GM06990 (cell line): ENCODE measurements around the gene RNF150.

Source experiments
- DNase-seq: peaks from one replicate; pipeline ENCODE4 v3.0.0-alpha.2; 2011; ENCODE audit not compliant: insufficient read length; ENCODE audit errors: extremely low read depth
- H3K27me3 ChIP-seq: replicated peaks from 2 replicates; pipeline ENCODE4 v1.6.0; 2011; ENCODE audit warnings: low read length; ENCODE audit not compliant: control insufficient read depth, insufficient read depth
- H3K36me3 ChIP-seq: 2 replicates; pipeline ENCODE4 v1.5.1; 2011; ENCODE audit warnings: low read length; ENCODE audit not compliant: control insufficient read depth, insufficient read depth
- H3K4me3 ChIP-seq: replicated peaks from 2 replicates; pipeline ENCODE4 v1.5.1; 2011; ENCODE audit warnings: low read depth, mild to moderate bottlenecking, control low read depth, low read length
- TF ChIP-seq, protein P1 (sequence below): IDR thresholded peaks from 2 replicates; pipeline ENCODE4 v1.5.1; 2011; ENCODE audit warnings: low read length, control low read depth, mild to moderate bottlenecking, inconsistent platforms; ENCODE audit not compliant: insufficient read depth, poor library complexity, severe bottlenecking

RNF150 gene

DNA sequence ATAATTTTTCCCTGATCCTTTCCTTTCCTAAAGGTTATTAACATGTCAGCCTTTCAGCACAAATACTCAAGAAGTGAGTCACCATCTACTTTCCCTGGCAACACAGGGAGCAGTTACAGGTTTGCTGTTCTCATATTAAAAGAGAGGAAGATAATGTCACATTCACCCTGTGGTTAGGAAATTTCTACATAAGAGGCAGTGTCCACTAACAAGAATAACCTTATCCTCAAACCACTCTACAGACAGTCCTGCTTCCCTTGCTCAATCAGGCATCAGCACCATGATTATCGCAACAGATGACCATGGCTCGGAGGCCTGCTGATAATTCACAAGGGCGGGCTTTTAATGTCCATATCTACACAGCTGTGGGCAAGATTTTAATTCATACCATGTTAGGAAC is 30.9 kb downstream of the RNF150 start:
- H3K27me3 ChIP-seq: no peaks in the 10 kb centered on the region
- no peaks in the 10 kb centered on the region for H3K36me3 ChIP-seq
- DNase-seq: no peak
- no peak overlapping the region for H3K4me3 ChIP-seq
- TF ChIP-seq, protein P1, sequence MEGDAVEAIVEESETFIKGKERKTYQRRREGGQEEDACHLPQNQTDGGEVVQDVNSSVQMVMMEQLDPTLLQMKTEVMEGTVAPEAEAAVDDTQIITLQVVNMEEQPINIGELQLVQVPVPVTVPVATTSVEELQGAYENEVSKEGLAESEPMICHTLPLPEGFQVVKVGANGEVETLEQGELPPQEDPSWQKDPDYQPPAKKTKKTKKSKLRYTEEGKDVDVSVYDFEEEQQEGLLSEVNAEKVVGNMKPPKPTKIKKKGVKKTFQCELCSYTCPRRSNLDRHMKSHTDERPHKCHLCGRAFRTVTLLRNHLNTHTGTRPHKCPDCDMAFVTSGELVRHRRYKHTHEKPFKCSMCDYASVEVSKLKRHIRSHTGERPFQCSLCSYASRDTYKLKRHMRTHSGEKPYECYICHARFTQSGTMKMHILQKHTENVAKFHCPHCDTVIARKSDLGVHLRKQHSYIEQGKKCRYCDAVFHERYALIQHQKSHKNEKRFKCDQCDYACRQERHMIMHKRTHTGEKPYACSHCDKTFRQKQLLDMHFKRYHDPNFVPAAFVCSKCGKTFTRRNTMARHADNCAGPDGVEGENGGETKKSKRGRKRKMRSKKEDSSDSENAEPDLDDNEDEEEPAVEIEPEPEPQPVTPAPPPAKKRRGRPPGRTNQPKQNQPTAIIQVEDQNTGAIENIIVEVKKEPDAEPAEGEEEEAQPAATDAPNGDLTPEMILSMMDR: no peak

DNA sequence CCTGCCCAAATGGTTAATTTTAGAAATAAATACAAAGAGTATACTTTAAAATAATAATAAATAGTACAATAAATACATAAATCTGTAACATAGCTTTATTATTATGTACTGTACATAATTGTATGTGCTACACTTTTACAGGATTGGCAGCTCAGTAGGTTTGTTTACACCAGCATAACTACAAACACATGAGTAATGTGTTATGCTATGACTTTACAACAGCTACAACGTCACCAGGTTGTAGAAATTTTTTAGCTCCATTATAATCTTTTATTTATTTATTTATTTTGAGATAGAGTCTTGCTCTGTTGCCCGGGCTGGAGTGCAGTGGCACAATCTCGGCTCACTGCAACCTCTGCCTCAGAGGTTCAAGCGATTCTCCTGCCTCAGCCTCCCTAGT is 31.8 kb downstream of the RNF150 start:
- H3K36me3 ChIP-seq: no peaks in the 10 kb centered on the region
- no peak overlapping the region for H3K4me3 ChIP-seq
- TF ChIP-seq, protein P1: no peak
- no peak for DNase-seq
- no peaks in the 10 kb centered on the region for H3K27me3 ChIP-seq

DNA sequence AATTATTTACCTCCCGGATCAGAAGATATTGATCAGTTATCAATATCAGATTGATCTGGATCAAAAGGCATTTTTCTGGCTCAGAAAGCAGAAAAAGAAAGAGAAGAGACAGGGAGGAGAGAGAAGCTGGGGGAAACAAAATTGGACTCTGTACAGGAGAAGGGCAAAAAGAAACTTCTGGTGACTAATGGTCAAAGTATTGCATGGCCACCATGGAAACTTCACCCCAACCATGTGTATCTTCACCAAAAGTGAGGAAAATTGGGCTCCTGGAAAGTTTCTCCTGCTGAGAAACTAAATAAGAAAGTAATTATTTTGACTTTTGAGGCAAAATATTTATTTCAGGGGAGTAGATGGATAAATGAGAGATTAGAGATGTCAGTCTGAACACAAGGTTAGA is 33.9 kb downstream of the RNF150 start:
- no peak for DNase-seq
- no peaks in the 10 kb centered on the region for H3K27me3 ChIP-seq
- TF ChIP-seq, protein P1: no peak
- H3K36me3 ChIP-seq: no peaks in the 10 kb centered on the region
- H3K4me3 ChIP-seq: no peak overlapping the region

DNA sequence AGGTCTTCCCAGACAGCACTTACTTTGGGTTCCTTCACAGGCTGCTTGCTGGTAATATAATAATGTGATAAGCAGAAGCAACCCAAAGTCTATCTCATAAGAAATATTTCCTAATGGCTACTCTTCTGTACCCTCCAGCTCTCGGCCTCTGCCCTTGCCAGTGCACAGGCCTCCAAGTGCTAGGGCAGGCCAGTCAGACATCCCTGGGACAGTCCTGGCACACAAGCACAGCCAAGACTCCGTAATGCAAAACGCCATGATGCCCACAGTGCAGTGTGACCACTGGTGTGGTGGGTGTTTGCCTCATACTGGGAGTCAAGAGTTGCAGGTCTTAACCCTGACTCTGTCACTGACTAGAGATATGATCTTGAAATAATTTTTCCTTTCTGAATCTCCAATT is 35.1 kb downstream of the RNF150 start:
- no peak for DNase-seq
- Histone ChIP-seq H3K27me3 (no peaks in the 10 kb centered on the region), H3K4me3 (no peak overlapping the region), H3K36me3 (no peaks in the 10 kb centered on the region)
- TF ChIP-seq, protein P1: no peak

DNA sequence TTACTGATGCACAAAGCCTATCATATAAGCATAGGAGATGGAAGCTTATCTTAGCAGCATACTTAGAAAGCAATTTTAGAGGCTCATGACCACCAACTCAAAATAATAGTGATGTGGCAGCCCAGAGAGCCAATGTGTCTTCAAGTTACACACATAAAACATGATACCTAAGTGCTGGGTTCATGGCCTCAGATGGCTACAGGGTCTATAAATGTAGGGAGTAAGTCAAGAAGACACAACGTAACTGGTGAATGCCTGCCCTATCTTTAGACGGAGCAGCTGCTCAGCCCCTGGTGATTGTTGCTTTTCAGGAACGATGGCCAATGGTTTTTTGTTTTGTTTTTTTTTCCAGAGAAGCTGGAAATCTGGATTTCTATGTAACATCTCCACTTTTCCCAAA is 42.8 kb downstream of the RNF150 start:
- Histone ChIP-seq H3K27me3 (no peaks in the 10 kb centered on the region), H3K36me3 (no peaks in the 10 kb centered on the region), H3K4me3 (no peak overlapping the region)
- DNase-seq: no peak
- TF ChIP-seq, protein P1: no peak

DNA sequence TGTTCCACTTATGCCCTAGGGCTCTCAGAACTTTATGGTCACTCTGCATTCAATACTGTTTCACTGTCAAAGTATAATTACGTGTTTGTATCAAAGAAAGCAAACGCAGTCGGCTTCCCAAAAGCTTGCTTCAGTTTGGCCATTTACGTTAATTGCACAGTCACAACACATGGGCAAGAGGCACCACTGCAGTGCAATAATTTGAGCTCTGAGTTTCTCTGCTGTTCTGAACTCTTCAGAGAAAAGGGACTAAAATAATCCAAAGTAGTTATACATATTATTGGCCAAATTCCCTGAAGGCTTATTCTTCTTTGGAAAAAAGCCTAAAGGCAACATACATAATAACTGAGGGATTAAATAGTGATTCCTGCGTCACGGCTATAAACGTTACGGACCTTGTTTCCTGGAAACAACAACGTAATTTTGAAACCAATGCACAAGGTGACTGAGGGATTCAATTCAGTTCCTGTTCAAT is 51.3 kb downstream of the RNF150 start:
- TF ChIP-seq, protein P1: no peak
- H3K27me3 ChIP-seq: no peaks in the 10 kb centered on the region
- no peaks in the 10 kb centered on the region for H3K36me3 ChIP-seq
- no peak overlapping the region for H3K4me3 ChIP-seq
- no peak for DNase-seq
